CD4-positive, alpha-beta T cell treated with Interleukin-1 beta for 1 hour (primary cell): ENCODE data around the gene BCL2.

Source experiments
- DNase-seq, 2 donors: peaks; one replicate each; pipeline ENCODE4 v3.0.0-alpha.2; 2020 to 2022

Gene BCL2

DNA sequence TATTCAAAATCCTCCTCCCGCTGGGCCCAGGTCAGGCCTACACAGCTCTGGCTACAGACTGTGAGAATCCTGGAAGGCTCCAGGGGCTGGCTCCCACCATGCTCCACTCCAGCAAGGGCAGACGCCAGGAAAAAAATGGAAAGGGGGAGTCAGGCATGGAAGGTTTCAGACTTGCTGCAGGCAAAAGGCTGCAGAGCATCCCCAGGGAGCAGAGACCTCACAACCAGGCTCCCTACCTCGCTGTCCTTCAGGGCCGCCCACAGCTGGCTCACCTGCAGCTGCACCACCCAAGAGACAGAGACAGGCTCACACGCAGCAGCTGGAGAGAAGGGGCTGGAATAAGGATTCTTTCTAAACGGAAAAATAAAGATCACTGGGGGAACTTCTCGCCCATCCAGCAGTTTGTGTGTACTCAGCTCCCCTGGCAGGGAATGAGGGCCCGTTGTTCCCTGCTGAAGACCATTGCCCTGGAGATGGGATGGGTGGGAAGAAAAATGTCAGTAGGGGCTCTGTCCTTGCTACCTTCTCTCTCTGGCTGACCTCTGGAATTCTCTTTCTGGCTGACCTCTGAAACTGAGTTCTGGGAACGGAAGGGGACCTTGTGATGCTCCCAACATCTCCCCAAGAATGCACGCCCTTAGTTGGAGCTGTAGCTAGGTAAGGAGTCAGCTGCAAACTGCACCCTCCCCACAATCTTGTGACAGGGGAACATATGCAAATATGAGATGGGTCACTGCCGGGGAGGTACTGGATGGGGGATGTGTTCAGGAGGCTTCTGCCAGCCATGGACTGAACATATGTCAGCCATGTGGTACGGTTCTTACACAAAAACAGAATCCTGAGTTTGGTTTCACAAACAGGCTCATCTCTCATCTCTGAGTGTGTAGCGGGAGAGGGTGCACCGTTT is 34.5 kb downstream of the BCL2 start:
- peak in 1 of 2 donors; percentile 35 for DNase-seq

DNA sequence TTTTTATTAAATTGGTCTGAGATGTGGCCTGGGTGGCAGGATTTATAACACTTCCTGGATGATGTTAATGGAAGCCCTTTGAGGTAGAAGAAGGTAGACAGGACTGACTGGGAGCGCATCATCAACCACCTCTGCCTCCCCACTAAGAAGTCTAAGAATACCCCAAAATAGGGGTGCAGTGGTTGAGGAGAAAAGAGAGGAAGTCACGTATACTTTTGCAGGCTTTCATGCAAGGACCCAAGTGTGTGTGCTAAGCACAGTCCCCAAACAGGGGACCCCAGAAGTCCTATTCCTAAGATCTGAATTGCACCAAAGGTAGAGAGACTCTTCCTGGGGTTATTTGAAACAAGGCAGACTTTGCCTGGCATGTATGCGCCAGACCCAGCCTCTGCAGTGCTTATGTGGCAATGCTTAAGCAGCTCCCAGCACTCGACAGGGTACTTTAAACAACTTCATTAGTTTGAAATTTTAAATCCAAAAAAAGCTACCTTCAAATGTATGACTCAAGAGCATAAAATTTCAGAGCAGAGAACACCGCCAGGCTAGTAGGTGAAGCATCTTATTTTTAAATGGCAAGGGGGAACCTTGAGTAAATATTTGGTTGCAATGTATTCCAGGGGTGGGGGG is 35.3 kb downstream of the BCL2 start:
- DNase-seq: no peak

DNA sequence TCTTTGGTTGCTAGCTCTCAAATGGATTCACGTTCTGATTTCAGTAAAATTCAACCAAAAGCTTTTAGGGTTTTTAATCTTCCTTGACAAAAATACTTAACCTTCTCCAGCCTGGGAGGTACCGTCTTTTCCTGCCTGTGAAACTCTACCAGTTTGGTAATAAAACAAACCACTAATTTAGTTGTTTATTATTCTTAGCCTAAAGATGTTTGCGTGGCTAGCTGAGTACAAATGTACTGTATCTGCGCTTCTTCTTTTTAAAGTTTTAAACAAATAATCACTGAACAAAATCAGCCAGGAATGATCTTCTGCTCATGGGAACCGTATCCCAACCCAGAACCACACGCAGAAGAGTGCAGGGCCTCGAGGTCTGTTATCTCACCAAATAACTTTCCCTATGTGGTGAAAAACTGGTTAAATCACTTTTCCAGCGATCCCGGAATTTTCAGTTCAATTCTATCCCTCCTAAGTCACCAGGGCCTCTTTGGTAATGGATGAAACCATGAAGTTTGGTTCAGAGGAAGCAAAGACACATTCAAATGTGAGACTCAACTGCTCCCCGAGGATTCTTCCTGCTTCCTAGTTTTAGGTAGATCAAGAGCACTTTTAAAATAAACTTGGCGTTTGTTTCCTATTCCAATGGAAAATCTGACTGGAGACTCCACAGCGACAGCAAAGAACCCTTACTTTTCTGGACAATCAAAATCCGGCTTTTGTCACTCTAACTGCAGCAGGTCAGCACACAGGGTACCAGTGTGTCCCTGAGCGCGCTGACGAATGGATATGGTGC is 36.1 kb downstream of the BCL2 start:
- DNase-seq: no peak

DNA sequence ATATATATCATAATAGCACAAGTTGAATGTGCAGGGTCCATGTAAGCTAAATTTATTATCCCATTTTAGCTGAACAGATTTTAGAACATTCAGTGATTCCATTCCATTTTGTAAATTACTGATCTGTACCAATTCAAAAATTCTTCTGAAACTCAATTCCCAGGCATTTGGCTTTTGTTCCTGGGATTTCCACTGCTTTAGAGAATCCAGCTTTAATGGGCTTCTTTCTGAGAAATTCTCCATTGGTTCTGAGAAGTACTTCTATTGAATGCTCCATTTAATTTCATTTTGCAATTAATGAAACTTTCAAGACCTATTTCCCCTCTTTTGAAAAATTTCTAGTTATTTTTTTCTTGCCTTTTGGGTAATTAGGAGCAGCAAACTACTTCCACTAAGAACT is 36.8 kb downstream of the BCL2 start:
- no peak for DNase-seq

DNA sequence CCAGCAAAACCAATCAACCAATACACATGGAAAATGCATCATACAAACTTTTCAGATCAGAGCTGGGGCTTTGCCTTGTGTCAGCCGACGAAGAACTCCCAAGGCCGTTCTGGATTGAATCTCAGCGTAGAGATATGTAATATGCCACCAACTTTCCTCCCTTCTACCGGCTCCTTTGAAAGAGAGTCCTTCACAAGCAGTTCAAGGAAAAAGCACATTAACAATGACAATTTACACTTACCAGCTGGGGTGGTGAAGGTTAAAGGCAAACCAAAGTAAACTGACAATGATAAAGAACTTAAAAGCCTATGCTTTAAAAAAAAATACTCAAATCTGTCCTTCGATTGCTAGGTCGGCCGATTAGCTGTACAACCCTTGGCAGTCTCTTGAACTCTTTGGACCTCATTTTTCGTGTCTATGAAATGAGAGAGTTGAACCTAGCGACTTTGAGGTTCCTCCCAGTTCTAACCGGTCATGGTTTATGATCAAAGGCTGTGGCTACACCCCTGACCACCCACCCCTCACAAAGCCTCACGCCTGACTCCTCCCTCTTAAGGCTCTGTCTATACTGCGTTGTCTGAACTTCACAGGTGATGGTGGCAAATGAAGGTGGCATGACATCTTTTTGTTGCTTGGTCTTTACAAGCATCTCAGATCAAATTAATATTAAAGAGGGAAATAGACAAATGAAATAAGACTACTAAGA is 46.2 kb downstream of the BCL2 start:
- DNase-seq: no peak

DNA sequence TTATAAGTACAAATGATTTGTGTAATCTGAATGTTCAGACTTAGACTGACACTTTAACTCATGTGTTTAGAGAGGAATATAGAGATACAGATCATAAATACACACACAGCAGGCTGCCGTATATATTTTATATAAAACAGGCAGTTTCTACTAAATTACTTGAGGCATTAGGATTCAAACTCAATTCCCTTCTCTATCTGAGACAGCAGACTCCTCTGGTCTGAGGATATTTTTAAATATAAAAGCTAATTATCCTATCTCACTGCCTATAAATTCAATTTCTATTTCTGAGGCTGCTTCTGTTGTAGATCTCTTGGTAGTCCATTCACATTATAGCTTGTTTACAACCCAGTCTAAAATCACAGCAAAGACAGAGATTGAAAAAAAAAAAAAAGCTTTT is 46.9 kb downstream of the BCL2 start:
- no peak for DNase-seq

DNA sequence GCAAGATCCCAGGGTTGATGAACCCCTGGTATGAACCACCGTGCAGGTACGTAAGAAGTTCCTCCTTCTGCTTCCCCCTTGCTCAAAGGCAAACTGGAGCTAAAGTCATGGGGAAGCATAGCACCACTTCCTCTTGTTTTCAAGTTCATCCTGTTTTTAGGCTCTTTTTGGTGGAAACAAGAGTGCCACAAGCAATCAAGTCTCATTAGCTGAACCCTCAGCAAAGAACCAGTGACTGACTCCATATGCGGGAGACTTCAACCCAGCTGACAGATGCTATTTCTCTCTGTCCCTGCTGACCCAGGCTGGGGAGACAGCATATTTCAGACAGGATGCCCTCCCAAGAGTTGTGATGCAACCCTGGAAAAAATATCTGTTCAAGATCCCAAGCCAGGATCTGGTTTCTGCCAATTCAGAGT is 47.7 kb downstream of the BCL2 start:
- DNase-seq: peak in 1 of 2 donors; percentile 16

DNA sequence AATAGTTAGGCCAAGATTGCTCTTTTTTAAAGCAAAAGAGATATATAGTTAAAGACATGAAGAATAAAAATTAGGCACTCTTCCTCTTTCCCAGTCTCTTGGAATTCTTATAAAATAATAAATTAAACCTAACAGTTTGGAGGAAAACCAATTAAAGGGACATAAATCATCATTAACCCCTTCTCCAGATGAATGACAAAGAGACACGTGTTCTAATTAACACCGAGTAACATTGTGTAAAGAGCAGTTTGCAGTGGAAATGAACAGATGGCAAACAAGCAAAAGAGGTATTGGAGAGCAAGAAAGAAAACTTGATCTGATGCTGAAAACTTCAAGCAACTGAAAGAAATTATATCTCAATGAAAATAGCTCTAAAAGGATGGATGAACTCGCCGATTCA is 48.4 kb downstream of the BCL2 start:
- no peak for DNase-seq

DNA sequence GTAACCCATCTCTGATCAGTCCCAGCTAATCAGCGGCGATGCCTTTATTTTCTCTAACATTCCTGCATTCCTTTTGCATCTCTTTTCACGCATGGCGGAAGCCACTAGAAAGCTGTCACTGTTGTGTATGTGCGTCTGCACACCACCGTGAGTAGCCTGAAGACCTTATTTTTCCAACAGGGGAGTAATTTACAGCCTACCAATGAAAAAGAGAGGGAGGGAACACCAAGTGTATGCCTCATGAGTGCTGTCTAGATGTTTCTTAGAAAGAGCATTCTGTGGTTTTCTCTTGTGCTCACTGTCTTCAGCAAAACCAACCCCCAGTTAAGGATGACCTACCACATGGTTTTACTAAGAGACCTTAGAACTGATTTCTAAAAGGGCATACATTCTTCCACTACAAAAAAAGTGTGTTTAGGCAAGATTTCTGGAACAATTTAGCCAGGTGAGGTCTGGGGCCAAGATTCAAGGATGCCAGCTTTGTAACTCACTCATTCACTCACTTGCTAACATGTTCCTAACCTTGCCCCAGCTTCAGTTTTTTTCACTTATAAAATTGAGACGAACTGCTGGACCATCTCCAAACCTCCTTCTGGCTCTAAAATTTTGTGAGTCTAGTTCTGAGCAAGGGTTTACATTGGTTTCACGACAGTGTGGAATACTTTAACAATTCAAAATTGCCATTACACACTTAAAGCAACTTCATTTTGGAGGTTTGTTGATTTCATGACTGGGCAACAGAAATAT is 51.4 kb downstream of the BCL2 start:
- DNase-seq: no peak

DNA sequence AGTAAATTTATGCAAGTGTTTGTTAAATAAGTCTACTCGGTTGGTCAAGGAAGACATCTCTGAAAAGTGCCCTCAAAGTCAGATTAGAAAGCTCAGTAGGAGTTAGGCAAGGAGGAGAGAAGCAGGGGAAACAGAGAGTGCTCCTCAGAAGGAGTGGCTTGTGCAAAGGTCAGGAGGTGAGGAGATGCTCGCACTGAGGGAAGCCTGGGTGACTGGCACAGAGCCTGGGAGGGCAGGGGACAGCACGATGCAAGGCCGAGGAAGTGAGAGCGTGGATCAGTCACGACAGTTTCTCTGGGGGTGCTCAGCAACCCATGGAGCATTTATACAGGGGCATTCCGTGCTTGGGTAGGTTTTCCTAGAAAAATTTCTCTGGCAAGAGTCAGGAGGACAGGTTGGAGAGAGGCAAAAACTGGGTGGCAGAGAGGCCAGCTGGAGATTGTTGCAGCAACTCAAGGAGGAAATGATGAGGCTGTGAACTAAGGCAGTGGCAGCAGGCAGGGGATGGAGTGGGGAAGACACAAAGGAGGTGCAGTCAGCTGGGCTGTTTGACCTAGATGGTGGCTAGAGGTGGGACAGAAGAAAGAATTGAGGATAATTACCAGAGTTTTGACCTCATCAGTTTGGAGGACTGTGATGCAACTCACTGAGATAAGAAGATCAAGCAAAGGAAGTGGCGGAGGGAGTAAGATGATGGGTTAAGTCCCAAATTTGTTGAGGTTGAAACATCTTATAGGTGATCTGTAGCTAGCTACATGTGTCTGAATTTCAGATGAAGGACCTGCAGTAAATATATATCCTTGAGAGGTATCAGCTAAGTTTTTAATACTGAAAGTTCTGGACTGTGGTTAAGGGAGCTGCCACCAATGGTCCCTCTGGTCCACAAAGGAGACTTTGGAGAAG is 52.4 kb downstream of the BCL2 start:
- no peak for DNase-seq

DNA sequence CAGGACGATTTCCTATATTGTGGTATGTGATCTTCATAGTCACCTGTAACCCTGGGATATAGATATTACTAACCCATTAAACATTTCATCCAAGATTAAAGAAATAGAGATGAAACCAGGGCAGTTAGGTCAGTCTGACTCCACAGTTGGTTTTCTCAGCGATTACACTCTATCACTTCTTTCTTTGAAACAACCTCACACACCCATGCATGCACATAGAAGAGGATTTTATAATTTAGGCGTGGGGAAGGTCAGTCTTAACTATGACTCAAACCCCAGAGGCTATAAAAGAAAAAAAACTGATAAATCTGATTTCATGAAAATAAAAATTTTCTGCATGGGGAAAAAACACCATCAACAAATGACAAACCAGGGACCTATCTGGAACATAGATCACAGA is 54.2 kb downstream of the BCL2 start:
- DNase-seq: no peak

DNA sequence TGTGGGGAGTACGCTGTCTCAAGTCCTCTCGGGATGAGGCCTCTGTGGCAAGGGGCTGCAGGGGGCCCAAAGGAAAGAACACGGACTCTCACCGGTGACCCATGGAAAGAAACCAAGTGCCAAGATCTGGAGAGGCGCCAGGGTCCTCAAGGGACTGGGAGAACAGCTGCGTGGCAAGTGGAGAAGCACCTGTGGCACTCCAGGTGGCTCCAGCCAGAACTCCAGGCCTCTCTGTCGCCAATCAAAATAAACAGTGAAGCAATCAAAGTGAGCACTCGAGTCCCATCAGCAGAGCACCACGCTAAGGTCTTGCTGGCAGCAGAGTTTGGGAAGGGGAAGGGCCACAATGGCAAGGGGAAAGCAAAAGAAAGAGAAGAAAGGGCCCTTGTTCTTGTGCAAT is 54.7 kb downstream of the BCL2 start:
- no peak for DNase-seq

DNA sequence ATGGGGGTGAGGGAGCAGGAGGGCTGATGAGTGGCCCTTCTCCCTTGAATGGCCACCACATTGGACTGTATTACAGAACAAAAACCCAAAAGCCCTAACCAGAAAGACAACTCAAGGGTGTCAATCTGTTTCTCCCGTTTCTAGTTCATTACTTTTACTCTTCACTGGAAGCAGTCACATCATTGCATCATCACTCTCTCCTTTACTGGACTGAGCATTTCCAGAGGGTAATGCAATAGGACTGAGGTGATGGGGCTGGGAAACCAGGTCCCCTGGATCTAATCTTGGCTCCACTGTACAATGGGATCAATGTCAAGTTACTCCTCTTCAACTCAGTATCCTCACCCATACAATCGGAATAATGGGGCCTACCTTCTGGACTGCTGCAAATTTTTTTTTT is 56.1 kb downstream of the BCL2 start:
- DNase-seq: no peak

DNA sequence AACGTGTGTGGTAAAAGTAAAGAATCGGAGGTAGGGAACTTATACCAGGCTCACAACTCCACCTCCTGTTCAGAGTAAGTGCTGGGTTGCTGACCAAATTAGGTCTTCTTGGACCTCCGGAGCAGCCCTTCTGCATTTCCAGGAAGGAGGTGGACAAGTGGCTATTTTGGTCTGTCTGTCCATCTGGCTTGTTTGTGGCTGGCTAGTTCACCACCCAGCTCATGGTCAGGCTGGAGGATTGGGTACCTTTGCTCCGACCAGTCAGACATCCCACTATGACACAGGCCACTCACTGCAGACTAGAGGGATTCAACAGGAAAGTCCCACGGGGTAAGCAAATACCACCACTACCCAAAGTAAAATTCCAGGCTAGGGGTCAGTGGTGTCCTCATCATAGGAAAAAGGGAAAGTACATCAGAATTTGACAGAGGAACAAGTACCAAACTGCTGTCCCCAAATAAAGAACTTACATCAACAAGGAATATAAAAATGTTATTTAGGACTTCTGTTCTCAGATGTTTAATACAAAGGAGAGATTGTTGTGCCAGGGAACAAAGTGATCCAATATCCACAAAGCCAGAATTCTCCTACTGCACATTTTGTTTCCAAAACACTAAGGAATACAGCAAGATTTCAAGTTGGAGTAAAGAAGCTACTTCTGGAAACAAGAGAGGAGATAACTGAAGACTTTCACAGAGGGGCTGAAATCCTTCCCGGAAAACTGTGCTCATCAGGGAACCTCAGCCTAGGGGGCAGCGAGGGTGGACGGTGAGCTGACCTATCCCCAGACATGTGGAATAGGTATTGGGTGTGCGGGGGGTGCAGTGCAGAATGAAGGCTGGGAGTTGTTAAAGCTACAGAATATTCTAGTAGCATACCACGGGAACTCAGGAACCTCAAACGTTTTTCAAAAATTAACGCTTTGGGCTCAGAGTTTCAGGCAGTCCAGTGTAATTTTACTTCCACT is 56.9 kb downstream of the BCL2 start:
- no peak for DNase-seq

DNA sequence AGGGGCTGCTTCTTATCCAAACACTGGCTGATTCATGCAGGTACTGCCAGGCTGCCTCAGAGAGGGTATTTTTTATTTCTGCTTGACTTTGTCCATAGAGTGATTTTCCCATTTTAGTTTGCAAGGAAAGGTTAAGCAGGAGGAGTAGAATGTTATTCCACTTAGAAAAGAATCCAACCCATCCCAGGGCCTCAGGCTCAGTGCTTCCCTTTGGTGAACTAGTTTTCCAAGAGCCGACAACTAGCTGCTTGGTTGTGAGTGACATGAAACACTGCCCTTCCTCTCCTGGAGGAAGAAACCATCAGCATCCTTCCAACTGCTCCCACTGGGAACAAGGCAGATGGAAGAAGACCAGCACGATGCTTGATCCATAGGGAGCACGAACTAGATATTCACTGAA is 58.5 kb downstream of the BCL2 start:
- DNase-seq: no peak

DNA sequence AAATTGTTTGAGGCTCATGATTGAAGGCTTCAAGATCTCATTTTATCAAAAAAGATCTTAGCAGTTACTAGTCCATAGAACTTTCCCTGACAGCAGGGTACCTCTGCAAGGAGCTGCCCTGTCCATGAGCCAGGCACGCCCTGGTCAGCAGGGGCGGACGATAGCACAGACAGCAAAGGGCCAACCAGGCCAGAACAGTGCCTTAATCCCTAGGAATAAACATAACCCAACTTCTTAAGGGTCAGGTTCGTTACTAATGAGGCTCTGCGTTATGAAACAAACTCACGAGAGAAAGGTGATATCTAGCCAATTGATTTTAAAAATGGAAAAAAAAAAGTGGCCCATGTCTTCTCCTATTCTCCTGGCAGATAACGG is 59.2 kb downstream of the BCL2 start:
- DNase-seq: no peak

DNA sequence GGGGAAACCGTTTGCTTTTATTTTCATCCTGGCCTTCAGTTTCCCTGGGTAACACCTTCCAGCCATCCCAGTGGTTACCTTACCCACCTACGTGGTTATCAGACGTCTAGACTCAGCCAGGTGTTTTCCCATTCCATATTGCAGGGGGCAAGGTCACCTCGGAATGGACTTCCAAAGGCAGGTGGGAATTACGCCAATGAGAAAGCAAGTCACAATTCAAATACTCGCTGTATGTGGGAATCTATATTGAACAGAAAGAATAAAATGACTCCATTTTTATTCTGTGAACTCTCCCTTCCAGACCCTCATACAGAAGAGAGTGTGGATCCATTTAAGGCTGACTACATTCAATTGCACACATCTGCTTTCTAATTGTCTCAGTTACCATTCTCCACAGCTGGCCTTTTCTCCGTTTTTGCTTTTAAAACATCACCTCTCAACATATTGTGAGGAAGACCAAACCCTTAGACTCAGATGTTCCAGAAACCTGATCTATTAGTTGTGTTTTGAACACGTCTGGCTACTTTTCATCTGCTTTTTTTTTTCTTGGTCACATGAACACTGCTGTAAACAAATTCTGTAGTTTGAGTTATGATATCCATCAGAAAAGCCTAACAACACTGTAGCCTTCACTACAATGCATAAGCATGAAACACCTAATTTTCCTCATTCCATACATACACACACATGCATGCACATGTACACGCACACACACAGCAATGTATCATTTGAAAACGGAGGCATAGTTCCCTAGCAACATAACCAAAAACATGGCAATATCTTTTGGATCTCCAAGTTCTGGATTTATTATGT is 59.8 kb downstream of the BCL2 start:
- DNase-seq: no peak

DNA sequence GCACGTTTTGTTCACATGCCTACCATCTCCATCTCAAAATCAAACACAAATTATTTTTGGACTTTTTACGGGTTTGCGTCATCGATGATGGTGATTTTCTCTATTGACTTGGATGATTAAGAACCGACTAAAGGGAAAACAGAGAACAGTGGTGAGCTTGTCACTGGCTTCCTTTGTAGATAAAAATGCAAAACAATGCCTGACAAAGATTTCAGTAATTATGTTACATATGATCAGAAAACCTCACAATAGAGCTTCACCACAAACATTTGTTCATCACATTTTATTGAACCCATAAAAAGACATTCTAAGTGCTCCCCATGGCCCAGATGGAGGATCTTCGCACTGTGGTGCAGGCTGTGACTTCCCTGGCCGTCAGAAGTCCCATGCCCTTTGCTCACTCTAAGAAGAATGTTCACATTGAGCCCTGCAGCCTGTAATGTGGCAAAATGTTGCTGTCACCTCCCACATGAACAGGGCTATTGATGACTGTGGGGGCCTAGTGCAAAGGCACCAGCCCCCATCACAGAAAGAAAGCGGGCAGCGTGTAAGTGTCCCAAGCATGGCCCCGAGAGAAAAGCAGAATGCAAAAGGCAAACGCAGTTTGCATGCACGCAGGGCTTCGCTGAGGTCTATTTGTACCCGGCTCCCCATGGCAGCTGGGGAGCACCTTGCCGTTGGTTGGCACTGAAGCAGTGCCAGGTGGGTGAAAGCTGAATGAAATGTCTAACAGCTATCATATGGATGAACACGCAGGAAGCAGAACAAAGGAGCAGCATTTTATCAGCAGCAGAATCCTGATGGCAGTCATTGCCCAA is 60.6 kb downstream of the BCL2 start:
- no peak for DNase-seq
